Measurements from ENCODE around the gene GP2.

DNA sequence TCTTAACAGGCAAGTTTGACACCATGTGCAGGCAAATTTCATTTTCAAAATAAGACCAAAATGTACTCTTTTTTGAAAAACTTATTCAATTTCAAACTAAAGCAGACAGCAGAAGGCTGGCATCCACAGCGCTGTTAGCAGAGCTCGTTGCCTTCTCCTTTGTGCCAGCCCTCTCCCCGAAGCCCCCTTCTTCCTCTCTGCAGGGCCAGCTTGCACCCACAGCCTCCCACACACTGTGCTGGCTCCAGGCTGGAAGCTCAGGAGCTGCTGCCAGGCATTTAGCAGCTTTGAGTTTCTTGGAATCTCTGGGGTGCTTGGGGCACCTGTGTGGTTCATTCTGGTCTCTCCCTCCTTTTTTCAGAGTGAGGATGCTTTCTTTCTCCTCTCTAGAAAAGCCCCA lies 37.7 kb downstream of the GP2 start:
- TF ChIP-seq, protein P1, sequence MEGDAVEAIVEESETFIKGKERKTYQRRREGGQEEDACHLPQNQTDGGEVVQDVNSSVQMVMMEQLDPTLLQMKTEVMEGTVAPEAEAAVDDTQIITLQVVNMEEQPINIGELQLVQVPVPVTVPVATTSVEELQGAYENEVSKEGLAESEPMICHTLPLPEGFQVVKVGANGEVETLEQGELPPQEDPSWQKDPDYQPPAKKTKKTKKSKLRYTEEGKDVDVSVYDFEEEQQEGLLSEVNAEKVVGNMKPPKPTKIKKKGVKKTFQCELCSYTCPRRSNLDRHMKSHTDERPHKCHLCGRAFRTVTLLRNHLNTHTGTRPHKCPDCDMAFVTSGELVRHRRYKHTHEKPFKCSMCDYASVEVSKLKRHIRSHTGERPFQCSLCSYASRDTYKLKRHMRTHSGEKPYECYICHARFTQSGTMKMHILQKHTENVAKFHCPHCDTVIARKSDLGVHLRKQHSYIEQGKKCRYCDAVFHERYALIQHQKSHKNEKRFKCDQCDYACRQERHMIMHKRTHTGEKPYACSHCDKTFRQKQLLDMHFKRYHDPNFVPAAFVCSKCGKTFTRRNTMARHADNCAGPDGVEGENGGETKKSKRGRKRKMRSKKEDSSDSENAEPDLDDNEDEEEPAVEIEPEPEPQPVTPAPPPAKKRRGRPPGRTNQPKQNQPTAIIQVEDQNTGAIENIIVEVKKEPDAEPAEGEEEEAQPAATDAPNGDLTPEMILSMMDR (conservative IDR thresholded peaks at IDR 0.05; ENCODE audit: low read length), result no peak
- no peak for TF ChIP-seq EZH2phosphoT487 (IDR thresholded peaks at IDR 0.05; ENCODE audit: borderline replicate concordance)
